ENCODE measurements around the gene MRPS18B.
A peak's percentile ranks its signal among the peaks of the same experiment; 100 is the strongest.
"Not testable (repeated sequence)": the region's sequence is repeated elsewhere in the genome, so short reads cannot be mapped to it uniquely, and the experiment has no call there.

Gene MRPS18B

DNA sequence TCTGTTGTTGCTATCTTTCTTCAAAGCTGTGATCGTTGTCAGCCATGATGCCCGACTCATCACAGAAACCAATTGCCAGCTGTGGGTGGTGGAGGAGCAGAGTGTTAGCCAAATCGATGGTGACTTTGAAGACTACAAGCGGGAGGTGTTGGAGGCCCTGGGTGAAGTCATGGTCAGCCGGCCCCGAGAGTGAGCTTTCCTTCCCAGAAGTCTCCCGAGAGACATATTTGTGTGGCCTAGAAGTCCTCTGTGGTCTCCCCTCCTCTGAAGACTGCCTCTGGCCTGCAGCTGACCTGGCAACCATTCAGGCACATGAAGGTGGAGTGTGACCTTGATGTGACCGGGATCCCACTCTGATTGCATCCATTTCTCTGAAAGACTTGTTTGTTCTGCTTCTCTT lies 27.1 kb upstream of the MRPS18B start:
- Mint-ChIP-seq H3K36me3 (ENCODE audit: low read depth) (peaks cover 64% of the 10 kb centered on the region), H3K27ac (peak overlapping the region; percentile 79 to 92 (median 85)), H3K9me3 (no peaks in the 10 kb centered on the region), H3K4me3 (no peak overlapping the region), H3K27me3 (ENCODE audit: low read depth) (no peaks in the 10 kb centered on the region), H3K4me1 (peaks cover 9% of the 10 kb centered on the region)
- TF ChIP-seq, protein P1, sequence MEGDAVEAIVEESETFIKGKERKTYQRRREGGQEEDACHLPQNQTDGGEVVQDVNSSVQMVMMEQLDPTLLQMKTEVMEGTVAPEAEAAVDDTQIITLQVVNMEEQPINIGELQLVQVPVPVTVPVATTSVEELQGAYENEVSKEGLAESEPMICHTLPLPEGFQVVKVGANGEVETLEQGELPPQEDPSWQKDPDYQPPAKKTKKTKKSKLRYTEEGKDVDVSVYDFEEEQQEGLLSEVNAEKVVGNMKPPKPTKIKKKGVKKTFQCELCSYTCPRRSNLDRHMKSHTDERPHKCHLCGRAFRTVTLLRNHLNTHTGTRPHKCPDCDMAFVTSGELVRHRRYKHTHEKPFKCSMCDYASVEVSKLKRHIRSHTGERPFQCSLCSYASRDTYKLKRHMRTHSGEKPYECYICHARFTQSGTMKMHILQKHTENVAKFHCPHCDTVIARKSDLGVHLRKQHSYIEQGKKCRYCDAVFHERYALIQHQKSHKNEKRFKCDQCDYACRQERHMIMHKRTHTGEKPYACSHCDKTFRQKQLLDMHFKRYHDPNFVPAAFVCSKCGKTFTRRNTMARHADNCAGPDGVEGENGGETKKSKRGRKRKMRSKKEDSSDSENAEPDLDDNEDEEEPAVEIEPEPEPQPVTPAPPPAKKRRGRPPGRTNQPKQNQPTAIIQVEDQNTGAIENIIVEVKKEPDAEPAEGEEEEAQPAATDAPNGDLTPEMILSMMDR (IDR thresholded peaks at IDR 0.05; ENCODE audit: unreplicated experiment in 3 of 3), result no peak

DNA sequence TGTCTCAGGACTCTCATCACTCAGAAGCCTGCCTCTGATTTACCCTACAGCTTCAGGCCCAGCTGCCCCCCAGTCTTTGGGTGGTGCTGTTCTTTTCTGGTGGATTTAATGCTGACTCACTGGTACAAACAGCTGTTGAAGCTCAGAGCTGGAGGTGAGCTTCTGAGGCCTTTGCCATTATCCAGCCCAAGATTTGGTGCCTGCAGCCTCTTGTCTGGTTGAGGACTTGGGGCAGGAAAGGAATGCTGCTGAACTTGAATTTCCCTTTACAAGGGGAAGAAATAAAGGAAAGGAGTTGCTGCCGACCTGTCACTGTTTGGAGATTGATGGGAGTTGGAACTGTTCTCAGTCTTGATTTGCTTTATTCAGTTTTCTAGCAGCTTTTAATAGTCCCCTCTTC lies 26.6 kb upstream of the MRPS18B start:
- Mint-ChIP-seq H3K4me1 (peaks cover 9% of the 10 kb centered on the region), H3K27me3 (ENCODE audit: low read depth) (no peaks in the 10 kb centered on the region), H3K4me3 (no peak overlapping the region), H3K36me3 (ENCODE audit: low read depth) (peaks cover 60% of the 10 kb centered on the region), H3K9me3 (no peaks in the 10 kb centered on the region), H3K27ac (peak overlapping the region; percentile 79 to 92 (median 85))
- TF ChIP-seq, protein P1 (IDR thresholded peaks at IDR 0.05; ENCODE audit: unreplicated experiment in 3 of 3), result no peak

DNA sequence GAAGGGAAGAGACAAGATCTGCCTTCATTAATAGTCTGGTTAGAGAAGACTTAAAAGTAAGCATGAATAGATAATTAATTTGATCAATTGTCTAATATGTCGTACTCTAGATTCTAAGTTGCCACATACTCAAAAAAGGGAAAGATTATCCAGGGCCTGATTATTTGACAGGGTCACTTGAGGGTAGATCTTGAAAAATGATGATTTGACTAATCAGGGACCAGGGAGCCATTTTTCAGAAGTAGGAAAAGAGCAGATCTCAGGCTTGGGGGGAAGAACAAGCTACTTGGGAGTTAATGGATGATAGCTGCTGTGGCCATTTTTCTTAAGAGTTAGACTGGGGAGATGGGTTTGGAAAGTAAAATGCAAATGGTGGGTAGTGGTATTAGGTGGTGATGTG lies 25.4 kb upstream of the MRPS18B start:
- no peak overlapping the region for H3K4me3 Mint-ChIP-seq
- peaks cover 54% of the 10 kb centered on the region for H3K36me3 Mint-ChIP-seq (ENCODE audit: low read depth)
- peaks cover 9% of the 10 kb centered on the region for H3K4me1 Mint-ChIP-seq
- no peaks in the 10 kb centered on the region for H3K27me3 Mint-ChIP-seq (ENCODE audit: low read depth)
- no peaks in the 10 kb centered on the region for H3K9me3 Mint-ChIP-seq
- TF ChIP-seq, protein P1 (IDR thresholded peaks at IDR 0.05; ENCODE audit: unreplicated experiment in 3 of 3), result no peak
- peak overlapping the region; percentile 2 to 12 (median 3) for H3K27ac Mint-ChIP-seq

DNA sequence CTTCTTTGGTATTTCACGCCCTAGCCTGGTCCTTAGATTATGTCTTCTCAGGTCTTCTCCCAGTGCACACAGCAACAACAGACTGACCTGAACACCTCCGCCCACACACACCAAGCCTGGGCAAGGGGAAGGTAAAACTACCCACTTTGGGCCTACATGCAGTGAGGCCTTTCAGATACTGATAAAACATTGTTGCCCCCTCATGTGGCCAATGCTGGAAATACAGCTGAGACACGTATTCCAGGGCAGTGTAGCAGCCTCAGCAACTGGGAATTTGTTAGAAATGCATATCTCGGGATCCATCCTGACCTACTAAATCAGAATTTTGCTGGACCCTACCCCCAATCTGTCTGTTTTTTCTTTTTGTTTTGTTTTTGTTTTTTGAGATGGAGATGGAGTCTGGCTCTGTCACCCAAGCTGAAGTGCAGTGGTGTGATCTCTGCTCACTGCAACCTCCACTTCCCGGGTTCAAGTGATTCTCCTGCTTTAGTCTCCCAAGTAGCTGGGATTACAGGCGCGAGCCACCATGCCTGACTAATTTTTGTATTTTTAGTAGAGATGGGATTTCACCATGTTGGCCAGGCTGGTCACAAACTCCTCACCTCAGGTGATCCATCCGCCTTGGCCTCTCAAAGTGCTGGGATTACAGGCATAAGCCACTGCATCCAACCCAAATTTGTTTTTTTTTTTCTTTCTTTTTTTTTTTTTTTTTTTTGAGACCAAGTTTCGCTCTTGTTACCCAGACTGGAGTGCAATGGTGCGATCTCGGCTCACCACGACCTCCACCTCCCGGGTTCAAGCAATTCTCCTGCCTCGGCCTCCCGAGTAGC lies 20.1 kb upstream of the MRPS18B start:
- not testable (repeated sequence) for H3K4me3 Mint-ChIP-seq; H3K9me3 Mint-ChIP-seq; H3K27me3 Mint-ChIP-seq (ENCODE audit: low read depth); H3K4me1 Mint-ChIP-seq
- H3K36me3 Mint-ChIP-seq (ENCODE audit: low read depth), result peaks cover 38% of the 10 kb centered on the region
- TF ChIP-seq, protein P1 (IDR thresholded peaks at IDR 0.05; ENCODE audit: unreplicated experiment in 3 of 3), result peak; percentile 75 to 80 (median 78)
- H3K27ac Mint-ChIP-seq, result peak overlapping the region in 2 of 3 experiments; percentile 12 to 32

DNA sequence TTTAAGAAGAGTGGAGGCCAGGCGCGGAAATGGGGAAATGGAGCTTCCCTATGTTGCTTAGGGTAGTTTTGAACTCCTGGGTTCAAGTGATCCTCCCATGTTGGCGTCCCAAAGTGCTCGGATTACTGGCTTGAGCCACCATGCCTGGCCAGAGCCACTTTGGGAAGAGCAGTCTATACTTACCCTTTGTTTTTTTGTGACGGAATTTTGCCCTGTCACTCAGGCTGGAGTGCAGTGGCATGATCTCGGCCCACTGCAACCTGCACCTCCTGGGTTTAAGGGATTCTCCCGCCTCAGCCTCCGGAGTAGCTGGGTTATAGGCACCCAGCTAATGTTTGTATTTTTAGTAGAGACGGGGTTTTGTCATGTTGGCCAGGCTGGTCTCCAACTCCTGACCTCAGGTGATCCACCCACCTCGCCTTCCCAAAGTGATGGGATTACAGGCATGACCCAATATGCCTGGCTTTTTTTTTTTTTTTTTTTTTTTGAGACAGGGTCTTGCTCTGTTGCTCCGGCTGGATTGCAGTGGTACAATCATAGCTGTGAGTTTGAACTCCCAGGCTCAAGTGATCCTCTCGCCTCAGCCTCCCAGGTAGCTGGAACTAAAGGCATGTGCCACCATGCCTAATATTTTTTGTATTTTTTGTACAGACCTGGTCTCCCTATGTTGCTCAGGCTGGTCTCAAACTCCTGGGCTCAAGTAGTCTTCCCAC lies 18.6 kb upstream of the MRPS18B start:
- TF ChIP-seq, protein P1 (IDR thresholded peaks at IDR 0.05; ENCODE audit: unreplicated experiment in 3 of 3), result no peak
- no peaks in the 10 kb centered on the region for H3K27me3 Mint-ChIP-seq (ENCODE audit: low read depth)
- H3K4me1 Mint-ChIP-seq, result no peaks in the 10 kb centered on the region
- H3K9me3 Mint-ChIP-seq, result no peaks in the 10 kb centered on the region
- peaks cover 49% of the 10 kb centered on the region for H3K36me3 Mint-ChIP-seq (ENCODE audit: low read depth)
- H3K4me3 Mint-ChIP-seq, result no peak overlapping the region
- H3K27ac Mint-ChIP-seq, result no peak overlapping the region

All from nephron (organoid).